Astrocyte (in vitro differentiated cells and primary cell): ENCODE measurements around the gene KSR2. TPM values are rescaled to one million over a fixed set of nuclear protein-coding genes. Genes with fewer than 3 reads are reported as not detected.
"Not testable (repeated sequence)": the region's sequence is repeated elsewhere in the genome, so short reads cannot be mapped to it uniquely, and the experiment has no call there.

Source experiments
- DNase-seq: peaks from one replicate; pipeline ENCODE4 v3.0.0-alpha.2; 2010; ENCODE audit warnings: low read depth
- FAIRE-seq: peaks from 2 replicates; lab custom pipeline; 2011; peaks lifted over from hg19 to GRCh38; lab: Jason Lieb, UNC
- H2AFZ ChIP-seq: 2 replicates; pipeline ENCODE4 v1.6.0; 2012; ENCODE audit warnings: low read depth, low read length, inconsistent platforms
- H3K27ac ChIP-seq: 2 replicates; pipeline ENCODE4 v1.5.1; 2011; ENCODE audit warnings: low read depth, low read length, inconsistent platforms
- H3K27me3 ChIP-seq: 2 replicates; pipeline ENCODE4 v1.6.0; 2011; ENCODE audit warnings: low read length, inconsistent platforms; ENCODE audit not compliant: insufficient read depth
- H3K36me3 ChIP-seq: 2 replicates; pipeline ENCODE4 v1.5.1; 2011; ENCODE audit warnings: low read length, inconsistent platforms; ENCODE audit not compliant: insufficient read depth
- H3K4me1 ChIP-seq: 2 replicates; pipeline ENCODE4 v1.5.1; 2011; ENCODE audit warnings: low read length, inconsistent platforms; ENCODE audit not compliant: insufficient read depth
- H3K4me2 ChIP-seq: 2 replicates; pipeline ENCODE4 v1.6.0; 2012; ENCODE audit warnings: low read length, inconsistent platforms
- H3K4me3 ChIP-seq: 2 replicates; pipeline ENCODE4 v1.5.1; 2011; ENCODE audit warnings: low read depth, mild to moderate bottlenecking, low read length, inconsistent platforms; ENCODE audit not compliant: insufficient read depth
- H3K79me2 ChIP-seq: 2 replicates; pipeline ENCODE4 v1.6.0; 2012; ENCODE audit warnings: mild to moderate bottlenecking, low read length, inconsistent platforms; ENCODE audit not compliant: insufficient read depth
- H3K9ac ChIP-seq: 2 replicates; pipeline ENCODE4 v1.6.0; 2012; ENCODE audit warnings: mild to moderate bottlenecking, low read length, inconsistent platforms
- H3K9me3 ChIP-seq: 2 replicates; pipeline ENCODE4 v1.5.1; 2012; ENCODE audit warnings: low read depth, mild to moderate bottlenecking, low read length, inconsistent platforms; ENCODE audit not compliant: insufficient read depth
- H4K20me1 ChIP-seq: 2 replicates; pipeline ENCODE4 v1.6.0; 2012; ENCODE audit warnings: low read length, inconsistent platforms; ENCODE audit not compliant: insufficient read depth
- H3K27ac Mint-ChIP-seq: one replicate; pipeline ENCODE4 v1.8.0; 2021; ENCODE audit warnings: mild to moderate bottlenecking, mixed read lengths; ENCODE audit not compliant: unreplicated experiment
- H3K27me3 Mint-ChIP-seq: one replicate; pipeline ENCODE4 v1.8.0; 2021; ENCODE audit warnings: low read depth, mixed read lengths; ENCODE audit not compliant: unreplicated experiment
- H3K36me3 Mint-ChIP-seq: one replicate; pipeline ENCODE4 v1.8.0; 2021; ENCODE audit warnings: low read depth, mixed read lengths; ENCODE audit not compliant: unreplicated experiment
- H3K4me1 Mint-ChIP-seq: one replicate; pipeline ENCODE4 v1.8.0; 2021; ENCODE audit warnings: low read depth, mixed read lengths; ENCODE audit not compliant: unreplicated experiment
- H3K4me3 Mint-ChIP-seq: one replicate; pipeline ENCODE4 v1.8.0; 2021; ENCODE audit warnings: mild to moderate bottlenecking, moderate library complexity, mixed read lengths; ENCODE audit not compliant: unreplicated experiment
- H3K9me3 Mint-ChIP-seq: one replicate; pipeline ENCODE4 v1.8.0; 2021; ENCODE audit warnings: mild to moderate bottlenecking, mixed read lengths; ENCODE audit not compliant: unreplicated experiment
- EZH2 ChIP-seq: IDR thresholded peaks from 2 replicates; pipeline ENCODE4 v1.6.1; 2012; ENCODE audit warnings: mild to moderate bottlenecking, low read length, inconsistent platforms; ENCODE audit not compliant: insufficient read depth
- total RNA-seq: library from RNA; stranded (reverse); gene quantifications from 2 replicates; pipeline ENCODE4 v1.2.1, GENCODE V29; 2021
- TF ChIP-seq, protein P1 (sequence below): IDR thresholded peaks from 2 replicates; pipeline ENCODE4 v1.5.1; 2011; ENCODE audit warnings: low read depth, mild to moderate bottlenecking, inconsistent platforms, low read length, moderate library complexity; ENCODE audit not compliant: insufficient read depth

KSR2 gene
- total RNA-seq, 1 donor from 2014 or later = 0.98 TPM

DNA sequence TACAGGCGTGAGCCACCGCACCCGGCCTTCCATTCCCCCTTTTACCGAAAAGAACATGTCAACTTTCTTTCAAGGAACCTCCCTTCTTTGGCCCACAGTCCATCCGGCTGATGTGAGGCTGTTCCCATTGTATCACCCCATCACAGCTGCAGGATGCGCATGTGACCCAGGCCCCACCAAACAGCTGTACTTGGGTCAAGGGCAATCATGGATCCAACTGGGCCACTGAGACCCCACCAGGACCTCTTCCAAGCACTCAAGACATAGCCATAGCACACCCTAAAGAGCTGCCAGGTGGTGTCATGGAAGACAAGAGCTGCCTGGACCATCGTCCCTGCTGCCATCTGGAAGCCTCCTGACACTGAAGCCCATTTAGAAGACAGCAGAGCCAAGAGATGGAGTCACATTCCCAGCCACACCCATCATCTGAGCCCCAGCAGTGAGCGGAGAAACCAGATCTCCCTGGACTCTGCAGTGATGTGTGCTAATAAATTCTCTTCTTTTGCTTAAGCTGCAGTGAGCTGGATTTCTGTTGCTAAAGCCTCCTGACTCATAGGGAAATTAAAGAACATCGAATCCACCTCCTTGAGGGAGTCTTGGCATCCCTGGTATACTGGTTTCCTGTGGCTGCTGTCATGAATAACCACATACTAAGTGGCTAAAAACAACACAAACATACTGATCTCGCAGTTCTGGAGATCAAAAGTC, 105.6 kb downstream of the KSR2 start:
- DNase-seq (peak; percentile 4), FAIRE-seq (no peak)
- TF ChIP-seq EZH2 = no peak
- TF ChIP-seq, protein P1, sequence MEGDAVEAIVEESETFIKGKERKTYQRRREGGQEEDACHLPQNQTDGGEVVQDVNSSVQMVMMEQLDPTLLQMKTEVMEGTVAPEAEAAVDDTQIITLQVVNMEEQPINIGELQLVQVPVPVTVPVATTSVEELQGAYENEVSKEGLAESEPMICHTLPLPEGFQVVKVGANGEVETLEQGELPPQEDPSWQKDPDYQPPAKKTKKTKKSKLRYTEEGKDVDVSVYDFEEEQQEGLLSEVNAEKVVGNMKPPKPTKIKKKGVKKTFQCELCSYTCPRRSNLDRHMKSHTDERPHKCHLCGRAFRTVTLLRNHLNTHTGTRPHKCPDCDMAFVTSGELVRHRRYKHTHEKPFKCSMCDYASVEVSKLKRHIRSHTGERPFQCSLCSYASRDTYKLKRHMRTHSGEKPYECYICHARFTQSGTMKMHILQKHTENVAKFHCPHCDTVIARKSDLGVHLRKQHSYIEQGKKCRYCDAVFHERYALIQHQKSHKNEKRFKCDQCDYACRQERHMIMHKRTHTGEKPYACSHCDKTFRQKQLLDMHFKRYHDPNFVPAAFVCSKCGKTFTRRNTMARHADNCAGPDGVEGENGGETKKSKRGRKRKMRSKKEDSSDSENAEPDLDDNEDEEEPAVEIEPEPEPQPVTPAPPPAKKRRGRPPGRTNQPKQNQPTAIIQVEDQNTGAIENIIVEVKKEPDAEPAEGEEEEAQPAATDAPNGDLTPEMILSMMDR = no peak
- Histone ChIP-seq H3K36me3 (no peaks in the 10 kb centered on the region), H3K27ac (no peak overlapping the region), H3K4me1 (no peaks in the 10 kb centered on the region), H3K9me3 (no peaks in the 10 kb centered on the region), H4K20me1 (no peaks in the 10 kb centered on the region), H2AFZ (no peak overlapping the region), H3K79me2 (no peaks in the 10 kb centered on the region), H3K4me2 (no peak overlapping the region), H3K27me3 (no peaks in the 10 kb centered on the region), H3K4me3 (no peak overlapping the region), H3K9ac (no peak overlapping the region)
- peaks cover 6% of the 10 kb centered on the region for H3K27me3 Mint-ChIP-seq
- no peak overlapping the region for H3K27ac Mint-ChIP-seq
- no peaks in the 10 kb centered on the region for H3K36me3 Mint-ChIP-seq
- H3K4me1 Mint-ChIP-seq = no peaks in the 10 kb centered on the region
- H3K4me3 Mint-ChIP-seq = no peak overlapping the region
- no peaks in the 10 kb centered on the region for H3K9me3 Mint-ChIP-seq

DNA sequence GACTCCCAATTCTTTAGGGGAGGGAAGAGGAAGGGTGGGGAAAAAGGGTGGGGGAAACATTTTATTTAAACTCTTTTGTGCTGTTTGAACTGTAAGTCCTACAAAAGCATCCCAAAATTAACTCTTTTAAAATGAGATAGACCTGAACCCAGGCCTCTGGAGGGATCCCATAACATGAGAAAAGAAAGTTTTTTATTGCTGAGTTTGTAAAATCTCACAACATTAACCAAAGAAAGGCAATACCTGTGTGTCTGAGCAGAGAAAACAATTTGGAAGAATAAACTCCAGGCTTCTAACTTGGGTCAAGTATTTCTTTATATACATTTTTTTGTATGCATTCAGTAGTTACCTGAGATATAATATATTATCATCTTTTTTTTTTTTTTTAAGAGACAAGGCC, 107.1 kb downstream of the KSR2 start:
- no peaks in the 10 kb centered on the region for H3K4me1 Mint-ChIP-seq
- H2AFZ ChIP-seq = no peak overlapping the region
- no peak overlapping the region for H3K4me3 Mint-ChIP-seq
- DNase-seq = no peak
- no peaks in the 10 kb centered on the region for H3K9me3 ChIP-seq
- H3K27me3 Mint-ChIP-seq = peaks cover 6% of the 10 kb centered on the region
- TF ChIP-seq, protein P1 = no peak
- TF ChIP-seq EZH2 = no peak
- H3K36me3 Mint-ChIP-seq = no peaks in the 10 kb centered on the region
- H3K27ac Mint-ChIP-seq = no peak overlapping the region
- no peaks in the 10 kb centered on the region for H3K4me1 ChIP-seq
- FAIRE-seq = no peak
- H3K27ac ChIP-seq = no peak overlapping the region
- no peaks in the 10 kb centered on the region for H3K27me3 ChIP-seq
- H3K4me3 ChIP-seq = no peak overlapping the region
- H3K79me2 ChIP-seq = no peaks in the 10 kb centered on the region
- H3K9ac ChIP-seq = no peak overlapping the region
- H3K9me3 Mint-ChIP-seq = no peaks in the 10 kb centered on the region
- no peaks in the 10 kb centered on the region for H3K36me3 ChIP-seq
- H4K20me1 ChIP-seq = no peaks in the 10 kb centered on the region
- no peak overlapping the region for H3K4me2 ChIP-seq

DNA sequence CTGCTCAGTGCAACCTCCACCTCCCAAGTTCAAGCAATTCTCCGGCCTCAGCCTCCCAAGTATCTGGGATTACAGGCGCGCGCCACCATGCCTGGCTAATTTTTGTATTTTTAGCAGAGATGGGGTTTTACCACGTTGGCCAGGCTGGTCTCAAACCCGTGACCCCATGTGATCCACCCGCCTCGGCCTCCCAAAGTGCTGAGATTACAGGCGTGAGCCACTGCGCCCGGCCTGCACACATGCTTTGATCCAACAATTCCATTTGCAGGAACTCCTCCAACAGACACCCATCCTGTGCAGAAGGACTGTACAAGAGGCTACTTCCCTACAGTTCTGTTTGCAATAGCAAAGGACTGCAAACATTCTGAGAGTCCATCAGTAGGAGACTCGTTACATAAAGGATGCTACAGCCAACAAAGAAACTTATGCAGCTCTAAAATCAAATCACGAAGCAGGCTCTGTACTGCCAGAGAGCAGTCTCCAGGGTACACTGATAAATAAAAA, 108.0 kb downstream of the KSR2 start:
- H3K27ac ChIP-seq = not testable (repeated sequence)

More for the DNA sequence above, 108.0 kb downstream of the KSR2 start:
- H3K27me3 Mint-ChIP-seq, H3K4me1 Mint-ChIP-seq, DNase-seq, H3K4me2 ChIP-seq, H3K36me3 Mint-ChIP-seq, H3K9me3 ChIP-seq, H2AFZ ChIP-seq, H3K9ac ChIP-seq, H4K20me1 ChIP-seq, H3K4me3 Mint-ChIP-seq, H3K36me3 ChIP-seq, H3K4me1 ChIP-seq, H3K27me3 ChIP-seq, H3K9me3 Mint-ChIP-seq, H3K4me3 ChIP-seq, FAIRE-seq, H3K79me2 ChIP-seq, H3K27ac Mint-ChIP-seq: not testable (repeated sequence)
